ENCODE data around the gene MREG. TPM values are rescaled to one million over a fixed set of nuclear protein-coding genes. Genes with fewer than 3 reads are reported as not detected.
"Not testable (repeated sequence)": the region's sequence is repeated elsewhere in the genome, so short reads cannot be mapped to it uniquely, and the experiment has no call there.

The MREG gene
- total RNA-seq, 3 donors from 2014 or later (not counting 1 experiment from before 2014, with no cell fraction given), result 4.0 to 9.8 (median 6.8) TPM

DNA sequence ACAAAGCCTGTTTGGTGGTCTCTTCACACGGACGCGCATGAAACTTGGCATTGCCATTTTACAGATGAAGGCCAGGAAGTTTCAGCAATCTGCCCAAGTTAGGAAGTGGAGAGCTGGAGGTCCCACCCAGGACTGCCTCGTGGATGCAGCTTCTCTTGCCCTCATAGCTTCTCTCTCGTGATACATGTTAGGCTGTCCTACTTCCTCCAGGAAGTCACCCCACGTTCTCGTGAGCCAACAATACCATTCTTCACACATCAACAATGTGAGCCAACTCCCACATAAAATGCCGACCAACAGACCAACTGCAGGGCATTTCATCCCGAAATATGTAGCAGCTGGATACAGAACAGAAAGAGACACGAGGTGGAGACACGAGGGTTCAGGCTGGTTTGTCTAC, 85.3 kb downstream of the MREG start:
- Histone ChIP-seq H3K4me3 (ENCODE audit: low read length) (no peak overlapping the region), H3K4me1 (ENCODE audit: control insufficient read depth, insufficient read depth, low read length) (no peaks in the 10 kb centered on the region), H3K27ac (ENCODE audit: low read length) (no peak overlapping the region), H3K27me3 (ENCODE audit: control insufficient read depth, insufficient read depth, low read length) (no peaks in the 10 kb centered on the region), H3K36me3 (ENCODE audit: control insufficient read depth, insufficient read depth, low read length) (no peaks in the 10 kb centered on the region), H3K9me3 (ENCODE audit: control insufficient read depth, insufficient read depth, low read length) (no peaks in the 10 kb centered on the region)
- DNase-seq (no peak), ATAC-seq (no peak)
- H3K9me3 Mint-ChIP-seq, result no peaks in the 10 kb centered on the region
- no peak overlapping the region for H3K4me3 Mint-ChIP-seq
- TF ChIP-seq, protein P1, sequence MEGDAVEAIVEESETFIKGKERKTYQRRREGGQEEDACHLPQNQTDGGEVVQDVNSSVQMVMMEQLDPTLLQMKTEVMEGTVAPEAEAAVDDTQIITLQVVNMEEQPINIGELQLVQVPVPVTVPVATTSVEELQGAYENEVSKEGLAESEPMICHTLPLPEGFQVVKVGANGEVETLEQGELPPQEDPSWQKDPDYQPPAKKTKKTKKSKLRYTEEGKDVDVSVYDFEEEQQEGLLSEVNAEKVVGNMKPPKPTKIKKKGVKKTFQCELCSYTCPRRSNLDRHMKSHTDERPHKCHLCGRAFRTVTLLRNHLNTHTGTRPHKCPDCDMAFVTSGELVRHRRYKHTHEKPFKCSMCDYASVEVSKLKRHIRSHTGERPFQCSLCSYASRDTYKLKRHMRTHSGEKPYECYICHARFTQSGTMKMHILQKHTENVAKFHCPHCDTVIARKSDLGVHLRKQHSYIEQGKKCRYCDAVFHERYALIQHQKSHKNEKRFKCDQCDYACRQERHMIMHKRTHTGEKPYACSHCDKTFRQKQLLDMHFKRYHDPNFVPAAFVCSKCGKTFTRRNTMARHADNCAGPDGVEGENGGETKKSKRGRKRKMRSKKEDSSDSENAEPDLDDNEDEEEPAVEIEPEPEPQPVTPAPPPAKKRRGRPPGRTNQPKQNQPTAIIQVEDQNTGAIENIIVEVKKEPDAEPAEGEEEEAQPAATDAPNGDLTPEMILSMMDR (IDR thresholded peaks at IDR 0.05), result no peak
- H3K36me3 Mint-ChIP-seq, result no peaks in the 10 kb centered on the region
- H3K4me1 Mint-ChIP-seq, result no peaks in the 10 kb centered on the region
- 83% methylated on average over 11 of the region's 11 CpGs for WGBS (ENCODE audit: insufficient coverage)
- intact Hi-C loops (cut with micrococcal nuclease), result no loop called here
- H3K27ac Mint-ChIP-seq, result no peak overlapping the region
- peaks cover 0 to 13% of the 10 kb centered on the region in 2 donors for H3K27me3 Mint-ChIP-seq (ENCODE audit: low read depth in 2 of 2)

GRCh38 chr2:215926992-215927391, 86.4 kb downstream of the MREG start:
- intact Hi-C loops (cut with micrococcal nuclease); H3K36me3 ChIP-seq (ENCODE audit: control insufficient read depth, insufficient read depth, low read length); H3K4me1 Mint-ChIP-seq; H3K36me3 Mint-ChIP-seq; DNase-seq; H3K4me3 ChIP-seq (ENCODE audit: low read length); H3K27ac Mint-ChIP-seq; H3K27me3 ChIP-seq (ENCODE audit: control insufficient read depth, insufficient read depth, low read length); H3K9me3 Mint-ChIP-seq; H3K4me1 ChIP-seq (ENCODE audit: control insufficient read depth, insufficient read depth, low read length); H3K4me3 Mint-ChIP-seq; H3K9me3 ChIP-seq (ENCODE audit: control insufficient read depth, insufficient read depth, low read length); ATAC-seq; H3K27ac ChIP-seq (ENCODE audit: low read length): not testable (repeated sequence)
- WGBS (ENCODE audit: insufficient coverage), result 91% methylated on average over 6 of the region's 6 CpGs
- peaks cover 0 to 18% of the 10 kb centered on the region in 2 donors for H3K27me3 Mint-ChIP-seq (ENCODE audit: low read depth in 2 of 2)

DNA sequence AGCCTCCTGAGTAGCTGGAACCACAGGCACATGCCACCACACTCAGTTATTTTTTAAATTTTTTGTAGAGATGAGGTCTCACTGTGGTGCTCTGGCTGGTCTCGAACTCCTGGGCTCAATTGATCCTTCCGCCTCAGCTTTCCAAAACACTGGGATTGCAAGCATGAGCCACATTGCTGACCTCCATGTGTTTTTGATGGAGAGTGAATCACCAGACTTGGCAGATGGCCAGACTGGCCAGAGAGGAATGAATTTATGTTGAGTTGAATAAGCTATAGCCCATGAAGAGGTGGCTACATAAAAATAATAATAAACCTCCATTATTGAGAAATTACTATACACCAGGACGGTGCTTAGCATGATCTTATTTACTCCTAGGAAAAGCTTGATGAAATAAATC, 91.5 kb downstream of the MREG start:
- H3K4me3 Mint-ChIP-seq, result no peak overlapping the region
- H3K9me3 Mint-ChIP-seq, result no peaks in the 10 kb centered on the region
- peaks cover 0 to 17% of the 10 kb centered on the region in 2 donors for H3K27me3 Mint-ChIP-seq (ENCODE audit: low read depth in 2 of 2)
- no peaks in the 10 kb centered on the region for H3K36me3 Mint-ChIP-seq
- TF ChIP-seq, protein P1 (IDR thresholded peaks at IDR 0.05), result no peak
- no peak overlapping the region for H3K27ac Mint-ChIP-seq
- Histone ChIP-seq H3K27me3 (ENCODE audit: control insufficient read depth, insufficient read depth, low read length) (no peaks in the 10 kb centered on the region), H3K27ac (ENCODE audit: low read length) (no peak overlapping the region), H3K4me3 (ENCODE audit: low read length) (no peak overlapping the region), H3K36me3 (ENCODE audit: control insufficient read depth, insufficient read depth, low read length) (no peaks in the 10 kb centered on the region), H3K4me1 (ENCODE audit: control insufficient read depth, insufficient read depth, low read length) (no peaks in the 10 kb centered on the region), H3K9me3 (ENCODE audit: control insufficient read depth, insufficient read depth, low read length) (no peaks in the 10 kb centered on the region)
- H3K4me1 Mint-ChIP-seq, result peaks cover 5 to 6% of the 10 kb centered on the region in 2 donors
- WGBS (ENCODE audit: insufficient coverage), result 91% methylated on average over 2 of the region's 3 CpGs
- ATAC-seq (no peak), DNase-seq (no peak)
- intact Hi-C loops (cut with micrococcal nuclease), result loop anchor here (5.0 kb wide), 1 partner anchor 650 kb away; no protein-coding TSS in a partner anchor

DNA sequence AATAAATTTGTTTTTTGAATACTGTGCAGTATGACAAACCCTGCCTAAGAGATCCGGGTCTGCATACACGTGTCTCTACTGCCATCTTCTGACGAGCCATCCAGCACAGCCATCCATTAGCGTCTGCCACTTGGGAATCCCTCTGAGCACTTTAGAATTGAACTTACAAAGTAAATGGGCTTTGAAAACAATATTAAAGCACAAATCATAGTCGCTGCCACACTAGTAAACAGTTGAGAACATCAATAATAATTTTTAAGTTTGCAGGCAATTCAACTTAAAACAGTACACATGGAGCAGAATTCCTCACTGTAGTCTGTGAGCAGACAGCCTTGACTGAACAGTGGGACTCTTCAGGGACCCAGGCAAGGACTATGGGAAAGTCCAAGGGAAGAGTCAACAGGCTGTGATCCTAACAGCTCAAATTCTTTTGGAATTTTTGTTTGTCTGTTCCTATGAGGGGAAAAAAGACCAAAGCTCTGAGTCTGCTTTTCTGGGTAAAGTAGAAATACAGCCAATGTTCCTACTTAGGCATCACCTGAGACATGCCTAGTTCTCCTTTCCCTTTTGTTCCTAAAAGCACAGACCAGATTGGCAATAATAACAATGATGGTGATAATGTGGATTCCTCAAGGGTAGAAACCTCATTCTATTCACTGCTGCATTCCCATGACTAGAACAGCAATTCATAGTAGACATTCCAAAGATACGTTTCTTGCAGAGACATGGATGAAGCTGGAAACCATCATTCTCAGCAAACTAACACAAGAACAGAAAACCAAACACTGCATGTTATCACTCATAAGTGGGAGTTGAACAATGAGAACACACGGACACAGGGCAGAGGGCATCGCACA, 92.9 kb downstream of the MREG start:
- Histone ChIP-seq H3K9me3 (ENCODE audit: control insufficient read depth, insufficient read depth, low read length) (no peaks in the 10 kb centered on the region), H3K36me3 (ENCODE audit: control insufficient read depth, insufficient read depth, low read length) (no peaks in the 10 kb centered on the region), H3K27ac (ENCODE audit: low read length) (no peak overlapping the region), H3K4me3 (ENCODE audit: low read length) (no peak overlapping the region), H3K4me1 (ENCODE audit: control insufficient read depth, insufficient read depth, low read length) (peaks cover 9% of the 10 kb centered on the region), H3K27me3 (ENCODE audit: control insufficient read depth, insufficient read depth, low read length) (no peaks in the 10 kb centered on the region)
- H3K4me1 Mint-ChIP-seq, result peaks cover 14 to 16% of the 10 kb centered on the region in 2 donors
- H3K9me3 Mint-ChIP-seq, result no peaks in the 10 kb centered on the region
- peak; percentile 27 to 80 for DNase-seq
- no peak overlapping the region for H3K4me3 Mint-ChIP-seq
- intact Hi-C loops (cut with micrococcal nuclease), result loop anchor here (1.0 to 5.0 kb wide), 2 partner anchors 466 to 648 kb away; no protein-coding TSS in a partner anchor
- H3K36me3 Mint-ChIP-seq, result no peaks in the 10 kb centered on the region
- peaks cover 2 to 17% of the 10 kb centered on the region in 2 donors for H3K27me3 Mint-ChIP-seq (ENCODE audit: low read depth in 2 of 2)
- ATAC-seq, result peak; percentile 70 to 91 (median 82)
- TF ChIP-seq, protein P1 (IDR thresholded peaks at IDR 0.05), result peak; percentile 70
- WGBS (ENCODE audit: insufficient coverage), result 36% methylated on average over 8 of the region's 8 CpGs
- no peak overlapping the region for H3K27ac Mint-ChIP-seq
